Measurements from ENCODE around the gene NPDC1. TPM values are rescaled to one million over a fixed set of nuclear protein-coding genes. Genes with fewer than 3 reads are reported as not detected.

The NPDC1 gene
- total RNA-seq, 1 donor from 2014 or later = 5.7 TPM

GRCh38 chr9:137019891-137020683, 25.9 kb downstream of the NPDC1 start:
- H3K27ac ChIP-seq (ENCODE audit: low read depth, low read length) = no peak overlapping the region
- H3K36me3 ChIP-seq (ENCODE audit: control insufficient read depth in 3 of 3, insufficient read depth in 3 of 3, low read length in 3 of 3) = peaks cover 12 to 19% (median 17%) of the 10 kb centered on the region in 3 donors
- H3K4me3 ChIP-seq (ENCODE audit: low read length in 3 of 3) = no peak overlapping the region
- no peak overlapping the region for H3K9ac ChIP-seq (ENCODE audit: low read depth in 1 of 3, low read length in 3 of 3)
- no peaks in the 10 kb centered on the region for H3K27me3 ChIP-seq (ENCODE audit: control insufficient read depth in 3 of 3, insufficient read depth in 3 of 3, low read length in 3 of 3)
- no peaks in the 10 kb centered on the region for H3K9me3 ChIP-seq (ENCODE audit: control insufficient read depth in 3 of 3, low read length in 3 of 3)
- no peaks in the 10 kb centered on the region for H3K4me1 ChIP-seq (ENCODE audit: control insufficient read depth in 3 of 3, insufficient read depth in 3 of 3, low read length in 3 of 3)

GRCh38 chr9:137018761-137019559, 27.0 kb downstream of the NPDC1 start:
- Histone ChIP-seq H3K9me3 (ENCODE audit: control insufficient read depth in 3 of 3, low read length in 3 of 3) (no peaks in the 10 kb centered on the region), H3K4me1 (ENCODE audit: control insufficient read depth in 3 of 3, insufficient read depth in 3 of 3, low read length in 3 of 3) (no peaks in the 10 kb centered on the region), H3K9ac (ENCODE audit: low read depth in 1 of 3, low read length in 3 of 3) (no peak overlapping the region), H3K4me3 (ENCODE audit: low read length in 3 of 3) (no peak overlapping the region), H3K36me3 (ENCODE audit: control insufficient read depth in 3 of 3, insufficient read depth in 3 of 3, low read length in 3 of 3) (peaks cover 19 to 25% (median 19%) of the 10 kb centered on the region in 3 donors), H3K27me3 (ENCODE audit: control insufficient read depth in 3 of 3, insufficient read depth in 3 of 3, low read length in 3 of 3) (no peaks in the 10 kb centered on the region), H3K27ac (ENCODE audit: low read depth, low read length) (no peak overlapping the region)

DNA sequence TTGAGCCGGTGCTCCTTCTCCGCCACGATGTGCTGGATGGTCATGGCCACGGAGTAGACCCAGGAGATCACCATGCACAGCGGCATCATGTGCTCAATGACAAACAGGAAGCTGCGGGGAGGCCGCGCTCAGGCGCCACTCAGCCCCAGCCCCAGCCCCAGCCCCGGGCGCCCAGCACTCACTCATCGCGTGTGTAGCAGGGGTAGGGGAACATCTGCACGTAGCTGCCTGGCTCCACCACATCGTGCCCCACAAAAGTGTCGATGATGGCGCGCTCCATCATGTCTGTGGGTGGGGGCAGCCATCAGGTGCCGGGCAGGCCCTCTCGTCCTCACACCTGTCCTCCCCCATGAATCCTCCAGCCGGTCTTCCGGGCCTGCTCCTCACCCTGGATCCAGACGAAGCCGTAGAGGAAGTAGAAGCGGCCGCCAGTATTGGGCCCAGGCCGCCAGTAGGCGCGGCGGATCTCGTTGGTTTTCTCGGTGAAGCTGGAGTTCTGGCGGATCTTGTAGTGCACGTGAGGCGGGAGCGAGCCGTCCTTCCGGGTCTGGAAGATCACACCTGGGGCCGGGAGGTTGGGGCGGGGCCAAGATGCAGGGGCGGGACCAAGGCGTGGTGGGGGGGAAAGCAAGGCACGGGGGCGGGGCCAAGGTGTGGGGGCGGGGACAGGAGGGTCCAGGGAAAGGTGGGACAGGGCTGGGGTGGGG, 28.0 kb downstream of the NPDC1 start:
- H3K36me3 ChIP-seq (ENCODE audit: control insufficient read depth in 3 of 3, insufficient read depth in 3 of 3, low read length in 3 of 3) = peaks cover 19 to 27% (median 20%) of the 10 kb centered on the region in 3 donors
- no peaks in the 10 kb centered on the region for H3K9me3 ChIP-seq (ENCODE audit: control insufficient read depth in 3 of 3, low read length in 3 of 3)
- no peak overlapping the region for H3K4me3 ChIP-seq (ENCODE audit: low read length in 3 of 3)
- no peaks in the 10 kb centered on the region for H3K27me3 ChIP-seq (ENCODE audit: control insufficient read depth in 3 of 3, insufficient read depth in 3 of 3, low read length in 3 of 3)
- H3K4me1 ChIP-seq (ENCODE audit: control insufficient read depth in 3 of 3, insufficient read depth in 3 of 3, low read length in 3 of 3) = no peaks in the 10 kb centered on the region
- H3K27ac ChIP-seq (ENCODE audit: low read depth, low read length) = no peak overlapping the region
- H3K9ac ChIP-seq (ENCODE audit: low read depth in 1 of 3, low read length in 3 of 3) = no peak overlapping the region

DNA sequence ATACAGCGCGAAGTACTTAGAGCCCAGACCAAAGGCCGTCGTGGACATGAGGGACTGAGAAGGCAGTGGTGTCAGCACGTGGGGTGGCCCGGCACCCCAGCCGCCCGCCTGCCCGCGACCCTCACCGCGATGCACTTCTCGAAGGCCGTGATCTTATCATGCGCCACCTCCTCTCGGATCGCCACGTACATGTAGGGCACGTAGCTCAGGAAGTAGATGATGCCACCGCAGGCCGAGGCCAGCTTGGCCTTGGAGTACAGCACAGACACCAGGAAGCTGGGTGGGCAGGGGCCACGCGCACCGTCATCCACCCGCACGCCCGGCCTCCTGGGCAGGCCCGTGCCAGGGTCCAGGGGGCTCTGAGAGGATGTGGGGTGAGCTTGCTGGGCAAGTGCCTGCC, 28.9 kb downstream of the NPDC1 start:
- no peak overlapping the region for H3K27ac ChIP-seq (ENCODE audit: low read depth, low read length)
- H3K9ac ChIP-seq (ENCODE audit: low read depth in 1 of 3, low read length in 3 of 3) = no peak overlapping the region
- H3K4me3 ChIP-seq (ENCODE audit: low read length in 3 of 3) = no peak overlapping the region
- H3K36me3 ChIP-seq (ENCODE audit: control insufficient read depth in 3 of 3, insufficient read depth in 3 of 3, low read length in 3 of 3) = peaks cover 21 to 31% (median 25%) of the 10 kb centered on the region in 3 donors
- H3K27me3 ChIP-seq (ENCODE audit: control insufficient read depth in 3 of 3, insufficient read depth in 3 of 3, low read length in 3 of 3) = no peaks in the 10 kb centered on the region
- H3K9me3 ChIP-seq (ENCODE audit: control insufficient read depth in 3 of 3, low read length in 3 of 3) = no peaks in the 10 kb centered on the region
- H3K4me1 ChIP-seq (ENCODE audit: control insufficient read depth in 3 of 3, insufficient read depth in 3 of 3, low read length in 3 of 3) = no peaks in the 10 kb centered on the region

GRCh38 chr9:137016436-137016835, 29.5 kb downstream of the NPDC1 start:
- Histone ChIP-seq H3K4me3 (ENCODE audit: low read length in 3 of 3) (no peak overlapping the region), H3K27ac (ENCODE audit: low read depth, low read length) (no peak overlapping the region), H3K27me3 (ENCODE audit: control insufficient read depth in 3 of 3, insufficient read depth in 3 of 3, low read length in 3 of 3) (no peaks in the 10 kb centered on the region), H3K4me1 (ENCODE audit: control insufficient read depth in 3 of 3, insufficient read depth in 3 of 3, low read length in 3 of 3) (no peaks in the 10 kb centered on the region), H3K9me3 (ENCODE audit: control insufficient read depth in 3 of 3, low read length in 3 of 3) (no peaks in the 10 kb centered on the region), H3K9ac (ENCODE audit: low read depth in 1 of 3, low read length in 3 of 3) (no peak overlapping the region), H3K36me3 (ENCODE audit: control insufficient read depth in 3 of 3, insufficient read depth in 3 of 3, low read length in 3 of 3) (peaks cover 24 to 33% (median 27%) of the 10 kb centered on the region in 3 donors)

DNA sequence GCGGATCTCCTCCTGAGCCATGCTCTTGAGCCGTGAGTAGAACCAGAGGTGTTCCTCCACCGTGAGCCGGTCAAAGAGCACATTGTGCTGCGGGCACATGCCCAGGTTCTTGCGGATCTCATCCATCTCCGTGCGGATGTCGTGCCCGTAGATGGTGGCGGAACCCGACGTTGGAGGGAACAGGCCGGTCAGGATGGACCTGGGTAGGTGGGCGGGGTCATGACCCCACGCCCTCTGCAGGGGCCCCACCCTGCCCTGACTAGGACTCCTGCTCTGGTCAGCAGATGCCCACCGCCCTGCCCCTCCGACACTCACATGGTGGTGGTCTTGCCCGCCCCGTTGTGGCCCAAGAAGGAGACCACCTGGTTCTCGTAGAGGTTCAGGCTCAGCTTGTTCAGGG, 30.0 kb downstream of the NPDC1 start:
- no peaks in the 10 kb centered on the region for H3K27me3 ChIP-seq (ENCODE audit: control insufficient read depth in 3 of 3, insufficient read depth in 3 of 3, low read length in 3 of 3)
- H3K36me3 ChIP-seq (ENCODE audit: control insufficient read depth in 3 of 3, insufficient read depth in 3 of 3, low read length in 3 of 3) = peaks cover 22 to 35% (median 30%) of the 10 kb centered on the region in 3 donors
- H3K4me3 ChIP-seq (ENCODE audit: low read length in 3 of 3) = no peak overlapping the region
- no peaks in the 10 kb centered on the region for H3K4me1 ChIP-seq (ENCODE audit: control insufficient read depth in 3 of 3, insufficient read depth in 3 of 3, low read length in 3 of 3)
- no peak overlapping the region for H3K9ac ChIP-seq (ENCODE audit: low read depth in 1 of 3, low read length in 3 of 3)
- H3K9me3 ChIP-seq (ENCODE audit: control insufficient read depth in 3 of 3, low read length in 3 of 3) = no peaks in the 10 kb centered on the region
- H3K27ac ChIP-seq (ENCODE audit: low read depth, low read length) = no peak overlapping the region

GRCh38 chr9:137015540-137015930, 30.4 kb downstream of the NPDC1 start:
- no peaks in the 10 kb centered on the region for H3K4me1 ChIP-seq (ENCODE audit: control insufficient read depth in 3 of 3, insufficient read depth in 3 of 3, low read length in 3 of 3)
- no peak overlapping the region for H3K4me3 ChIP-seq (ENCODE audit: low read length in 3 of 3)
- H3K9me3 ChIP-seq (ENCODE audit: control insufficient read depth in 3 of 3, low read length in 3 of 3) = no peaks in the 10 kb centered on the region
- H3K27me3 ChIP-seq (ENCODE audit: control insufficient read depth in 3 of 3, insufficient read depth in 3 of 3, low read length in 3 of 3) = no peaks in the 10 kb centered on the region
- peaks cover 21 to 35% (median 30%) of the 10 kb centered on the region in 3 donors for H3K36me3 ChIP-seq (ENCODE audit: control insufficient read depth in 3 of 3, insufficient read depth in 3 of 3, low read length in 3 of 3)
- H3K9ac ChIP-seq (ENCODE audit: low read depth in 1 of 3, low read length in 3 of 3) = no peak overlapping the region
- H3K27ac ChIP-seq (ENCODE audit: low read depth, low read length) = no peak overlapping the region

DNA sequence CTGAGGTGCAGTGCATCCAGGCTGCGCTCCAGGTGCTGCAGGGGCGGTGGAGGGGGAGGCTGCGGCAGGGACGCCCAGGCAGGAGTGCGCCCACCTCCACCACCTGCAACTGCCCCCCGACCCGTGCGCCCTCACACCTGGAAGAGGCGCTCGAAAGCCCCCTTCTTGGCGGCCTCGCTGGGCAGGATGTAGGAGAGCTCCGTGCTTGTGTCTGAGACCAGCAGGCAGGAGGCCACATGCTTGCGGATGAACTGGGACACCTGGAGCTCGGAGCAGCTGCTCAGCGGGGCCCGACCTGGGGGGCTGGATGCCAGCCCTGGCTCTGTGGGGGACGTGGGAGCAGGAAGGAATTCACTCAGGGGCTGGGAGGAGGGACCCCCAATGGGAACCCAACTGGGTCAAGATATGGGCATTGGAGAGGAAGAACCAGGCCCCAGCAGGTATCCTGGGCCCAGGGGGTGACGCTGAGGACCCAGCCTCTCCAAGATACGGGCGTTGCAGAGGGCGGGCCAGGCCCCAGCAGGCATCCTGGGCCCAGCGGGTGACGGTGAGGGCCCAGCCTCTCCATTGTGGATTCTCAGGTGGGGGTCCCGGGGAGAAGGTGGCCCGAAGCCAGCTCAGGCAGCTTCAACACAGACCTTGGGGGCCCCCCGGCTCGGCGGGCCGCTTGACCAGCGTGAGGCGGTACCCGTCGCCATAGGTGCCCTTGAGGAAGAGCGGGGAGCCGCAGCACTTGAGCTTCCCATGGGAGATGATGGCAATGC, 31.0 kb downstream of the NPDC1 start:
- no peak overlapping the region for H3K4me3 ChIP-seq (ENCODE audit: low read length in 3 of 3)
- no peak overlapping the region for H3K27ac ChIP-seq (ENCODE audit: low read depth, low read length)
- H3K9ac ChIP-seq (ENCODE audit: low read depth in 1 of 3, low read length in 3 of 3) = no peak overlapping the region
- H3K36me3 ChIP-seq (ENCODE audit: control insufficient read depth in 3 of 3, insufficient read depth in 3 of 3, low read length in 3 of 3) = peaks cover 21 to 35% (median 30%) of the 10 kb centered on the region in 3 donors
- H3K4me1 ChIP-seq (ENCODE audit: control insufficient read depth in 3 of 3, insufficient read depth in 3 of 3, low read length in 3 of 3) = no peaks in the 10 kb centered on the region
- no peaks in the 10 kb centered on the region for H3K27me3 ChIP-seq (ENCODE audit: control insufficient read depth in 3 of 3, insufficient read depth in 3 of 3, low read length in 3 of 3)
- no peaks in the 10 kb centered on the region for H3K9me3 ChIP-seq (ENCODE audit: control insufficient read depth in 3 of 3, low read length in 3 of 3)

DNA sequence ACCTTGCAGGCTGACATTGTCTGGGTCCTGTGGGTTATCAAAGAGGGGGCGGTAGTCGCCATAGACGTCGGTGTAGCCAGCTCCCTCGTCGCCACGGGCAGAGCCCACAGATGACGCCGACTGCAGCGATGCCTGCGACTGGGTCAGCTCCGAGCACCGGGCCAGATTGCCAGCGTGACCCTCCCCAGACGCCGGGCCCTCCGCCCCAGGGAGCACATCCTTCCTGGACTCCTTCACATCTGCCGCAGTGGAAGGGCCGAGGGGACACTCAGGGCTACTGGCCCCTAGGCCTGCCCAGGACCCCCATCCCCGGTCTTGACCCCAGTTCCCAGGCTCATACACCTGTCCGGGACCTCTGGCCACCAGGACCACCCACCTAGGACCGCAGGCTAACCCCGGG, 31.8 kb downstream of the NPDC1 start:
- no peaks in the 10 kb centered on the region for H3K4me1 ChIP-seq (ENCODE audit: control insufficient read depth in 3 of 3, insufficient read depth in 3 of 3, low read length in 3 of 3)
- no peak overlapping the region for H3K9ac ChIP-seq (ENCODE audit: low read depth in 1 of 3, low read length in 3 of 3)
- H3K27me3 ChIP-seq (ENCODE audit: control insufficient read depth in 3 of 3, insufficient read depth in 3 of 3, low read length in 3 of 3) = no peaks in the 10 kb centered on the region
- no peaks in the 10 kb centered on the region for H3K9me3 ChIP-seq (ENCODE audit: control insufficient read depth in 3 of 3, low read length in 3 of 3)
- no peak overlapping the region for H3K4me3 ChIP-seq (ENCODE audit: low read length in 3 of 3)
- H3K27ac ChIP-seq (ENCODE audit: low read depth, low read length) = no peak overlapping the region
- peaks cover 25 to 41% (median 36%) of the 10 kb centered on the region in 3 donors for H3K36me3 ChIP-seq (ENCODE audit: control insufficient read depth in 3 of 3, insufficient read depth in 3 of 3, low read length in 3 of 3)

Data from skeletal muscle tissue (tissue), 4 donors.